Hypothalamus (tissue), 51 donors: ENCODE results near the gene RPL41.

Source experiments
- DNase-seq, 51 donors: peaks; one replicate each; lab custom pipeline; 2025; lab: John Stamatoyannopoulos, UW

The RPL41 gene

GRCh38 chr12:56126732-56127239, 10.4 kb downstream of the RPL41 start:
- DNase-seq: peak in 2 of 51 donors; percentile 4 to 38

- no peak for DNase-seq
Measured at GRCh38 chr12:56127485-56127887, 11.1 kb downstream of the RPL41 start.

- DNase-seq: peak; percentile 57 to 99 (median 92)
Measured at GRCh38 chr12:56127888-56128669, 11.6 kb downstream of the RPL41 start, which contains the start of gene ESYT1. TSS of gene ESYT1 (plus strand) at chr12:56128267. CDS start at chr12:56128320, 53 bp downstream.

DNA sequence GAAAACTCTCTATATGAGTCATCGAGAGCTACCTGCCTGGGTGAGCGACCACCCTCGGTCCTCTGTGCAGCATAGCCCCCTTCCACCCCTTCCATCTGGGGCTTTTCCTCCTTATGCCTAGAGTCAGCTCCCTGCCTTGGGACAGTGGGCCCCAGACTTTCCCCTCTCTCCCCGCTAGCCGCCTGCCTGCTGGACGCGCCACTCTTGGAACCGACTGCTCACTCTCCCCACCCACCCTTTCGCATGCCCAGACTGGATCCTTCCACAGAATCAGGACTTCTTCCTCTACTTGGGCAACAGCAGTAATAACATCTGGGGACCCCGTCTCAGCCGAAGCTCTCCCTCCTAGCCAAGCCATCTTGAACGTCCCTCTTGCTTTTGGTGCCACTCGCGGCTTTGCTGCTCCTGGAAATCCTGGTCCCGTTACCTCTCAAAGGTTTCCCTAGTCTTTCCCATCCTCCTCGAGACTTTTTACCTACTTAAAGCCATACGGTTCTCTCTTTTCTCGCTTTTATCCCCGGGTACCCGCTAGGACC, 12.3 kb downstream of the RPL41 start:
- peak in 17 of 51 donors; percentile 8 to 55 (median 33) for DNase-seq

DNA sequence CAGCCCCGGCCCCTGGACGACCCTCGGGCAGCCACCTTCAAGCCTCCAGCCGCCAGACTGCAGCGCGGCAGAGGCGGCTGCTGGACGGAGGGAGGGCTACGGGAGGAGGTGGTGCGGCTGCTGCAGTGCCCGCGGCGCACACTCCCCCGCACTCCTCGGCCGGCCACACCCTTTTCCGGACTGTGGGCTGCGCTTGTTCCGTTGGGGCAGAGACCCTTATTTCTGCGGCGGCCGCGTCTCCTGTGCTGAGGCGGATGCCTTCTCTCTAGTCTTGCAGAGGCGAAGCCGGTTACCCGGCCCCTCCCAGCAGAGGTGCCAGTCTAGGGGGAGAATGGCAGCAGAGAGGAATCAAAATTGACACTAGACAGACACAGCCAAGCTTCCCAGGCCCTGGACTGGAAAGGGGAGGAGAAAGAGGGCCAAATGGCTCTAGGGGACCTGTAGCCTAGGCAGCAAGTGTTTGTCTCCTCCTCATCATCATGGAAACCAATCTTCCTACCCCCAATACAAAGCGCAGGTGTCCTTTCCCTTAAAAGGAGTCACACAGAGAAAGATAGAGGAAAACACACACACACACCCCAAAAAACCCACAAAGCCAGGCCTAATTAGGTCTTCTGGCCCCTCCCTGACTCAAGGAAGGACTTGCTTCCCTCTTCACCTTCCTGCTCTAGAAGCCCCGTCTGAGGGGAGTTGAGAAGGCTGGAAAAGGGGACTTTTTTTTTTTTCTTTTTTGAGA, 12.9 kb downstream of the RPL41 start:
- peak in 23 of 51 donors; percentile 13 to 55 (median 32) for DNase-seq

GRCh38 chr12:56129942-56130495, 13.6 kb downstream of the RPL41 start:
- DNase-seq: peak in 1 of 51 donors; percentile 3

DNA sequence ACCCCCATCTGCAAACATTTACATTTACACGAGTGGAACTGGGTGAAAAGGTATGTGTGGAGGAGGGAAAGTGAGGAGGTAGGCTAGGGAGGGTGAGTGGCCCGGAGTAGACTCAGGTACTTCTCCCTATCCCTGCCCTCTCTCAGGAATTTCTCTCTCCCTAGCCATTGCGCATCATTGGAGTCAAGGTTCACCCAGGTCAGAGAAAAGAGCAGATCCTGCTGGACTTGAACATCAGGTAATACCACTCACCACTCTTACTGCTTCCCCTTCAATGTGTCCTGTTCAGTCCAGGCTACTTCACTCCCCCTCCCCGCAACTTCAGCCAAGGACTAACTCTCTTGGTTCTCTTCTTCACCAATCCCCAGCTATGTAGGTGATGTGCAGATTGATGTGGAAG, 14.4 kb downstream of the RPL41 start:
- DNase-seq: no peak

DNA sequence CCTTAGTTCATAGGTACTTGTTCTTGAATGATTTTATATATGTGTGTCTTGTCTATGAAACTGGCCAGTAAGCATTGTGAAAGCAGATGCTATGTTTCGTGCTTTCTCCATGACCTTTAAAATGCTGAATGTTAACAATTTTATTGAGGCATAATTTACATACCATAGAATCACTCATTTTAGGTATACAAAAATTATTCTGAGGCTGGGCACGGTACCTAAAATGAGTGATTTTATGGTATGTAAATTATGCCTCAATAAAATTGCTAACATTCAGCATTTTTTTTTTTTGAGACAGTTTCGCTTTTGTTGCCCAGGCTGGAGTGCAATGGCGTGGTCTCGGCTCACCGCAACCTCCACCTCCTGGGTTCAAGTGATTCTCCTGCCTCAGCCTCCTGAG, 18.5 kb downstream of the RPL41 start:
- no peak for DNase-seq

DNA sequence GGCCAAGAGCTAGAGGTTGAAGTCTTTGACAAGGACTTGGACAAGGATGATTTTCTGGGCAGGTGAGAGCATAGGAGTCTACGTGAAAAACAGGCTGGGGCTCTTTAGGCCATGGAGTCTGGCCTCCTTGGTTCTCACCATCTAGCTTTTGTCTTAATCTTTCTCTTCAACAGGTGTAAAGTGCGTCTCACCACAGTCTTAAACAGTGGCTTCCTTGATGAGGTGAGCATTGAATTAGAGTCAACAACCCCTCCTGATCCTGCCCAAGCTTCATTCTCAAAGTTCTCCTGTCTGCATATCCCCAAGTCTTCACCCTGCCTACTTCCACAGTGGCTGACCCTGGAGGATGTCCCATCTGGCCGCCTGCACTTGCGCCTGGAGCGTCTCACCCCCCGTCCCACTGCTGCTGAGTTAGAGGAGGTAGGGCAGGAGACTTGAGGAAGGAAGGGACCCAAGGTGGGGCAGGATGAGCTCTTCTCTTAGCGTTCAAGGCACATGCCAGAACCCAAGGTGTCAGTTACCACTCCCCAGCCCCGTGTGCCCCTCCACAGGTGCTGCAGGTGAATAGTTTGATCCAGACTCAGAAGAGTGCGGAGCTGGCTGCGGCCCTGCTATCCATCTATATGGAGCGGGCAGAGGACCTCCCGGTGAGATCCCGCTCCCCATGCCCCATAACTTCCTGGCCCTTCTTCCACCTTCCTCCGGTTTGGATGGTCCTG, 21.6 kb downstream of the RPL41 start:
- no peak for DNase-seq

- DNase-seq: no peak
Measured at GRCh38 chr12:56141946-56142784, 25.7 kb downstream of the RPL41 start.

- DNase-seq: no peak
Measured at GRCh38 chr12:56143217-56143616, 26.8 kb downstream of the RPL41 start.

GRCh38 chr12:56143870-56144269, 27.4 kb downstream of the RPL41 start:
- DNase-seq: no peak

GRCh38 chr12:56145217-56145616, 28.8 kb downstream of the RPL41 start:
- no peak for DNase-seq

- DNase-seq: no peak
Measured at GRCh38 chr12:56146492-56147460, 30.3 kb downstream of the RPL41 start.

DNA sequence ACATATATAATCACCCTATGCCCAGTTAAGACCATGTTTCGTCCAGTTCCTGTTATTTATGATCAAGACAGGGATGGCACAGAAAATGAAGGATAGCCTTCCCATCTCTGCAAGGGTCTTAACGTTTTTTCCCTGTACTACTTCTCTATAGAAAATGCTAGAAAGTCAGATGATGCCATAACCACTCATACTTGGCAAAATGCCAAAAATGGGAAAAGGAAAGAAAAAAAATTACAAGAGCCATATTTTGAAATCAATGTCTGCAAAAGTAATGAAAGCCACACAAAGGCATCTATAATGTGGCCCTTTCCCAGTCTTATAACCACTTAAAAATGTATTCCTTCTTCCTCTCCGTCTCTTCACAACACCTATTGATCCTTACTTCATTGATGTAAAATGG, 34.1 kb downstream of the RPL41 start:
- DNase-seq: no peak

- DNase-seq: peak in 11 of 51 donors; percentile 12 to 59 (median 32)
Measured at GRCh38 chr12:56151672-56152131, 35.3 kb downstream of the RPL41 start.

- peak; percentile 31 to 95 (median 86) for DNase-seq
Measured at GRCh38 chr12:56152132-56152755, 35.8 kb downstream of the RPL41 start, which contains the start of gene MYL6B. TSS of gene MYL6B (plus strand) at chr12:56152587. CDS start at chr12:56153919, 1,332 bp downstream.
